ENCODE results near the gene DNAH11.

DNA sequence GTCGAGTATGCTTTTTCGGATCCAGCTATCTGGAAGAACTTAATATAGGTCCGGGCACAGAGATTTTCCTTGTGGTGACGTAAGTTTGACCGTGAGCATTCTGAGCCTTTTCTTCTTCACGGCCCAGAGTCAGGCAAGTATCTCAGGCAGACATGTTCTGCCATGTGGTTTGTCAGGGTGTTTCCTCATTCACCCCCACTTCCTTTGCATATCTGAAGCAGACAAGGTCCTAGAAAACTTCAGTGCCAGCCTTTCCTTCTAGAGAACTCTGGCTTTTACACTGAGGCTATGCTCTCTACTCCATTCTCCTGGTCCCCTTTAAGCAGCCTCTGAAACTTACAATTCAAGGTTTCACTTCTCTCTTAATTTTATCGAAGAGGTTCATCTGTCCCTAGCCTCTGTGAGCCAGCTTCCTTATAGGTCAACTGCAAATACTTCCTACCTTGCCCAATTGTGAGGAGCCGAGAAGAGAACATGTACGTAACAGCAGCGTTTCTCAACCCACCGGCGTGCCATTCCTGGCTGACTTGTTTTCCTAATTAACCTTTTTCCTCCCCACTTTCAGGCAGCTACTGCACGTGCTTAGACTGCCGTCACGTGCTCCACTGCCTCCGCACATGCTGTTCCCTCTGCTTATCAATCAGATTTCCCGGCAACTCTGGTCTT is 355.6 kb downstream of the DNAH11 start:
- TF ChIP-seq, protein P1, sequence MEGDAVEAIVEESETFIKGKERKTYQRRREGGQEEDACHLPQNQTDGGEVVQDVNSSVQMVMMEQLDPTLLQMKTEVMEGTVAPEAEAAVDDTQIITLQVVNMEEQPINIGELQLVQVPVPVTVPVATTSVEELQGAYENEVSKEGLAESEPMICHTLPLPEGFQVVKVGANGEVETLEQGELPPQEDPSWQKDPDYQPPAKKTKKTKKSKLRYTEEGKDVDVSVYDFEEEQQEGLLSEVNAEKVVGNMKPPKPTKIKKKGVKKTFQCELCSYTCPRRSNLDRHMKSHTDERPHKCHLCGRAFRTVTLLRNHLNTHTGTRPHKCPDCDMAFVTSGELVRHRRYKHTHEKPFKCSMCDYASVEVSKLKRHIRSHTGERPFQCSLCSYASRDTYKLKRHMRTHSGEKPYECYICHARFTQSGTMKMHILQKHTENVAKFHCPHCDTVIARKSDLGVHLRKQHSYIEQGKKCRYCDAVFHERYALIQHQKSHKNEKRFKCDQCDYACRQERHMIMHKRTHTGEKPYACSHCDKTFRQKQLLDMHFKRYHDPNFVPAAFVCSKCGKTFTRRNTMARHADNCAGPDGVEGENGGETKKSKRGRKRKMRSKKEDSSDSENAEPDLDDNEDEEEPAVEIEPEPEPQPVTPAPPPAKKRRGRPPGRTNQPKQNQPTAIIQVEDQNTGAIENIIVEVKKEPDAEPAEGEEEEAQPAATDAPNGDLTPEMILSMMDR (conservative IDR thresholded peaks at IDR 0.05 in 1 of 2, IDR thresholded peaks at IDR 0.05 in 1 of 2; ENCODE audit: low read depth in 1 of 2, low read length in 2 of 2) = no peak
- no peak for TF ChIP-seq EZH2 (IDR thresholded peaks at IDR 0.05; ENCODE audit: low read length, missing control alignments)

All from fibroblast of lung (primary cell).